ENCODE results near the gene SPEM1. TPM values are rescaled to one million over a fixed set of nuclear protein-coding genes. Genes with fewer than 3 reads are reported as not detected.

SPEM1 gene
- total and polyA plus RNA-seq, 2 donors (not counting 1 experiment from before 2014, with no cell fraction given): not detected

DNA sequence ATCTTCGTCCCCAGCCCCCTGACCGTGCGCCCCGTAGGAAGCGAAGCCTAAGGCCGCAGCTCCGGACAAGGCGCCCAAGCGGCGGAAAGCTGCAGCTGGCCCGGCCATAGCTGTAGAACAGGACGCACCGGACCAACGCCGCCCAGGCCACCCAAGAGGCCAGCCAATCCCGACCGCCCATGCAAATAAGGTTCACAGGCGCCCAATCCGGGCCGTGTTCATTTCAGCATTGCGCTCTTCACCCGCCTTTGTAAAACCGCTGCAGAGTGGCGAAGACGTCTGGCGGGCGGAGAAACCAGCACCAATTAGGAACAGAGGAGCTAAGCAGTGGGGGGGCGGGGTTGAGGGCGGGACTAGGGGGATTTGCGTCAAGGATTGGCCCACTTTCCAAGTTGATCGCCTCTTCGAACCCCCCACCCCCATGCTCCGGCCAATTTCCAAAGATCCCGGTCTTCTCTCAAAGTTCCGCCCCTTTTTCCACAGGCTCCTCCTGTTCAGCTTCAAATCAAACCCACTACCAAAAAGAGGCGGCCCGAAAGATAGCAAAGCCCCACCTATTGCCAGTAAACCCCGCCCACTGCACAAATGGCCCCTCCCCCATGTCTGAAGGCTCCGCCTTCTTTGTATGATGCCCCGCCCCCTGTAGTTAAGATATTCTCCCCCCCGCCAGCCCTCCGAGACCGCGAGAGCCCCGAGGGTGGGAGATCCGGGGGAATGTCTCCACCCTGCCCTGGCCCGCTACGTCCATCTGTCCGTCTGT lies 16.0 kb upstream of the SPEM1 start, which contains the start of gene TMEM256:
Gene TMEM256 (minus strand): TSS at position 121 of the 760 bp plus-strand sequence. CDS start 13 bp downstream, at position 108.
- peak within 1 kb of the TSS; percentile 94 for H3K4me2 ChIP-seq (replicated peaks; ENCODE audit: low read depth, low read length, poor library complexity, severe bottlenecking)
- peak; percentile 98 for DNase-seq
- Mint-ChIP-seq H3K4me3 (peak within 1 kb of the TSS; percentile 98), H3K9me3 (ENCODE audit: insufficient read depth) (no peaks in the 10 kb centered on the region), H3K27ac (peak within 1 kb of the TSS; percentile 94), H3K4me1 (peaks cover 22% of the 10 kb centered on the region), H3K27me3 (peaks cover 17% of the 10 kb centered on the region)
- H2AFZ ChIP-seq (ENCODE audit: insufficient read depth, low read depth, low read length, poor library complexity, severe bottlenecking): peak within 1 kb of the TSS; percentile 87
- intact Hi-C loops (cut with micrococcal nuclease): loop anchor here (1.0 to 5.0 kb wide), 11 partner anchors 10 to 189 kb away; partner anchors contain the start of genes EIF5A, KCTD11, NEURL4 and PLSCR3
- POLR2A ChIA-PET: interaction anchor here (0.6 to 2.0 kb wide), 20 partner anchors 9 to 282 kb away, joined by 3 to 17 read pairs (median 6); partner anchors contain the start of genes ACADVL, ACAP1, DLG4 and MPDU1
- peaks cover 17 to 20% of the 10 kb centered on the region in 2 donors for H3K4me1 ChIP-seq (ENCODE audit: control insufficient read depth in 2 of 2, insufficient read depth in 2 of 2, low read length in 2 of 2)
- CTCF ChIA-PET: interaction anchor here (0.5 to 1.8 kb wide), 8 partner anchors 19 to 75 kb away, joined by 3 to 10 read pairs (median 4); partner anchors contain the start of gene TMEM102
- WGBS (ENCODE audit: insufficient coverage): under 1% methylated on average over 41 of the region's 49 CpGs
- no peaks in the 10 kb centered on the region for H3K36me3 ChIP-seq (replicated peaks in 1 of 2; ENCODE audit: control extremely low read depth in 1 of 2, control insufficient read depth in 1 of 2, extremely low read depth in 1 of 2, insufficient read depth in 2 of 2, low read length in 1 of 2)
- ATAC-seq (ENCODE audit: low read depth): peak; percentile 87
- peaks cover 0 to 4% (median 0%) of the 10 kb centered on the region in 3 donors for H3K9me3 ChIP-seq (ENCODE audit: control extremely low read depth in 1 of 3, control insufficient read depth in 2 of 3, insufficient read depth in 1 of 3, low read length in 2 of 3)
- no peak for TF ChIP-seq EZH2 (IDR thresholded peaks at IDR 0.05; ENCODE audit: borderline replicate concordance, insufficient read depth, low read depth, low read length, poor library complexity, severe bottlenecking)
- TF ChIP-seq, protein P1, sequence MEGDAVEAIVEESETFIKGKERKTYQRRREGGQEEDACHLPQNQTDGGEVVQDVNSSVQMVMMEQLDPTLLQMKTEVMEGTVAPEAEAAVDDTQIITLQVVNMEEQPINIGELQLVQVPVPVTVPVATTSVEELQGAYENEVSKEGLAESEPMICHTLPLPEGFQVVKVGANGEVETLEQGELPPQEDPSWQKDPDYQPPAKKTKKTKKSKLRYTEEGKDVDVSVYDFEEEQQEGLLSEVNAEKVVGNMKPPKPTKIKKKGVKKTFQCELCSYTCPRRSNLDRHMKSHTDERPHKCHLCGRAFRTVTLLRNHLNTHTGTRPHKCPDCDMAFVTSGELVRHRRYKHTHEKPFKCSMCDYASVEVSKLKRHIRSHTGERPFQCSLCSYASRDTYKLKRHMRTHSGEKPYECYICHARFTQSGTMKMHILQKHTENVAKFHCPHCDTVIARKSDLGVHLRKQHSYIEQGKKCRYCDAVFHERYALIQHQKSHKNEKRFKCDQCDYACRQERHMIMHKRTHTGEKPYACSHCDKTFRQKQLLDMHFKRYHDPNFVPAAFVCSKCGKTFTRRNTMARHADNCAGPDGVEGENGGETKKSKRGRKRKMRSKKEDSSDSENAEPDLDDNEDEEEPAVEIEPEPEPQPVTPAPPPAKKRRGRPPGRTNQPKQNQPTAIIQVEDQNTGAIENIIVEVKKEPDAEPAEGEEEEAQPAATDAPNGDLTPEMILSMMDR (IDR thresholded peaks at IDR 0.05): no peak
- H3K27ac ChIP-seq (ENCODE audit: low read length in 2 of 2): peak within 1 kb of the TSS; percentile 45 to 59
- H3K27me3 ChIP-seq (replicated peaks in 1 of 4; ENCODE audit: control extremely low read depth in 1 of 4, control insufficient read depth in 3 of 4, insufficient read depth in 4 of 4, low read length in 3 of 4): peaks cover 0 to 27% (median 4%) of the 10 kb centered on the region in 4 experiments
- H4K20me1 ChIP-seq (ENCODE audit: control insufficient read depth, insufficient read depth, low read length, poor library complexity, severe bottlenecking): no peaks in the 10 kb centered on the region
- H3K9ac ChIP-seq (ENCODE audit: low read length): peak within 1 kb of the TSS; percentile 76
- H3K4me3 ChIP-seq (ENCODE audit: control extremely low read depth in 1 of 5, extremely low read depth in 1 of 5, insufficient read depth in 1 of 5, low read depth in 2 of 5, low read length in 4 of 5): peak within 1 kb of the TSS; percentile 57 to 95 (median 82)
- peaks cover 6% of the 10 kb centered on the region for H3K79me2 ChIP-seq (ENCODE audit: control insufficient read depth, insufficient read depth, low read length)

Data from B cell (primary cell).